Sciatic nerve (tissue), 2 donors: ENCODE measurements around the gene ADGRE3. TPM values are rescaled to one million over a fixed set of nuclear protein-coding genes. Genes with fewer than 3 reads are reported as not detected.

Experiments used
- ATAC-seq: fragments of 200-7000 bp; cut with Tn5 transposase; one replicate; pipeline ENCODE4 v1.9.1; 2020; ENCODE audit warnings: mild to moderate bottlenecking, moderate library complexity
- DNase-seq: peaks from one replicate; pipeline ENCODE4 v3.0.0-alpha.2; 2020; ENCODE audit warnings: low spot score
- intact Hi-C: fragments of 100-400 bp; cut with DNase I; formaldehyde crosslinking; loops from one replicate; pipeline ENCODE4 v1.14.2; 2022
- total RNA-seq: library from RNA; stranded (reverse); fragmentation: NEBNext Ultra II Directional; extraction: Animal tissue kit (Norgen Biotek cat#: 25700); gene quantifications from one replicate; pipeline ENCODE4 v1.2.1, GENCODE V29; 2021
- donor health status: DM: no; HTN: no; CAD: no.
- donor health status: DM: no; HTN: no; CAD: no.

ADGRE3 gene, protein sequence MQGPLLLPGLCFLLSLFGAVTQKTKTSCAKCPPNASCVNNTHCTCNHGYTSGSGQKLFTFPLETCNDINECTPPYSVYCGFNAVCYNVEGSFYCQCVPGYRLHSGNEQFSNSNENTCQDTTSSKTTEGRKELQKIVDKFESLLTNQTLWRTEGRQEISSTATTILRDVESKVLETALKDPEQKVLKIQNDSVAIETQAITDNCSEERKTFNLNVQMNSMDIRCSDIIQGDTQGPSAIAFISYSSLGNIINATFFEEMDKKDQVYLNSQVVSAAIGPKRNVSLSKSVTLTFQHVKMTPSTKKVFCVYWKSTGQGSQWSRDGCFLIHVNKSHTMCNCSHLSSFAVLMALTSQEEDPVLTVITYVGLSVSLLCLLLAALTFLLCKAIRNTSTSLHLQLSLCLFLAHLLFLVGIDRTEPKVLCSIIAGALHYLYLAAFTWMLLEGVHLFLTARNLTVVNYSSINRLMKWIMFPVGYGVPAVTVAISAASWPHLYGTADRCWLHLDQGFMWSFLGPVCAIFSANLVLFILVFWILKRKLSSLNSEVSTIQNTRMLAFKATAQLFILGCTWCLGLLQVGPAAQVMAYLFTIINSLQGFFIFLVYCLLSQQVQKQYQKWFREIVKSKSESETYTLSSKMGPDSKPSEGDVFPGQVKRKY
- total RNA-seq, result 1.9 TPM

DNA sequence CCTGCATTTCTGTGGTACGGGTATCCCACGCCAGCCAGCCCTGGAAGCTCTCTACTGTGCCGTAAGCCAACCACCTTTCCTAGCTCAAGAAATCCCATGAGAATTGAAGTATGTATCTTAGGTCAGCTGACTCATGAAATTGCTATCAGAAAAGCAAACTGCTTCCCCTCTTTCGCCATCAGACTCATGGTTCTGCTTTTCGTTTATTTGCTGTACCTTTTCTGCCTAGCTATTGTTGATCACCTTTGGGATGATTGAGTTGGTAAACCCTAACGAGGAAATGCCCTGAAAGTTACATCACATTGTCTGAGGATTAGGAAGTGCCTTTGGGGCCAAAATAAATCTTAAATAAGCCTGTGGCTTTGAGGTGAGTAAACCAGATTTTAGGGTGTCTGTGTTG is at the start of gene ADGRE3:
Gene ADGRE3 (minus strand): TSS at position 81 of the 400 bp plus-strand sequence. CDS start 74 bp downstream, at position 7.
- intact Hi-C loops, result no loop called here
- DNase-seq (no peak), ATAC-seq (no peak)

DNA sequence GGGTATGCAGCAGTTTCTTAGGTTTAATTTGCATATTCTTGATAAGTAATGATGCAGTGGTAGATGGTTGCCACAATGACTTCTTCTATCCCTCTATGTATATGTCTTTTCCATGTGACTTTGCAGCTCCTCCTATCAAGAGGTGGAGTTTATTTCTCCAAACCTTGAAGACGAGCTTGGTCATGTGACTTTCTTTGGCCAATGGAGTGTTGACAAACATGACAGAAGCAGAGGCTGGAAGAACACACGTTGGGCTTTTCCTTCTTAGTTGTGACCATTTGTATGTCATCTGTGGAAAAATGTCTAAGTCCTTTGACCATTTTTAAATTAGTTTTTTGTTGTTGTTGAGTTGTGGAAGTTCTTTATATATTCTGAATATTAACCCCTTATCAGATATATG is 47.5 kb upstream of the ADGRE3 start:
- no peak for ATAC-seq
- DNase-seq, result no peak
- intact Hi-C loops, result no loop called here

DNA sequence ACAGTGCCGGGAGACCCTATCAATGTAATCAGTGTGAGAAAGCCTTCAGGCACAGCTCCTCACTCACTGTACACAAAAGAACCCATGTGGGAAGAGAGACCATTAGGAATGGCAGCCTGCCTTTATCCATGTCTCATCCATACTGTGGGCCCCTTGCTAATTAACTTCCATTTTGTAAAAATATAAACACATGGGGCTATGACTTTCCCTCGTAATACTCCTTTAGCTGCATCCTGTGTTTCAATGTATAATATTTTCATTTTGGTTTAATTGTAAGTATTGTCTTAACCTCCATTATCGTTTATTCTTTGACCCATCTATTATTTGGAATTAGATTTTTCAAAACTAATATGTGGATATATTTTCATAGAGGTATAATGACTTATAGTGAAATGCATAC is 44.5 kb upstream of the ADGRE3 start:
- no peak for ATAC-seq
- DNase-seq, result no peak
- intact Hi-C loops, result no loop called here

DNA sequence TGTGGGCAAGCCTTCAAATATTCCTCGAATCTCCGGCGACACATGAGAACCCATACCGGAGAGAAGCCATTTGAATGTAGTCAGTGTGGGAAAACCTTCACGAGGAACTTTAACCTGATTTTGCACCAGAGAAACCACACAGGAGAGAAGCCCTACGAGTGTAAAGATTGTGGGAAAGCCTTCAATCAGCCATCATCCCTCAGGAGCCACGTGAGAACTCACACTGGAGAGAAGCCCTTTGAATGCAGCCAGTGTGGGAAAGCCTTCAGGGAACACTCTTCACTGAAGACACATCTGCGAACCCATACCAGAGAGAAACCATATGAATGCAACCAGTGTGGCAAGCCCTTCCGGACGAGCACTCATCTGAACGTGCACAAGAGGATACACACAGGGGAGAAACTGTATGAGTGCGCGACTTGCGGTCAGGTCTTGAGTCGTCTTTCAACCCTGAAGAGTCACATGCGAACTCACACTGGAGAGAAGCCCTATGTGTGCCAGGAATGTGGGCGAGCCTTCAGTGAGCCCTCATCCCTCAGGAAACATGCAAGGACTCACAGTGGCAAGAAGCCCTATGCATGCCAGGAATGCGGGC is 44.0 kb upstream of the ADGRE3 start:
- ATAC-seq (no peak), DNase-seq (no peak)
- intact Hi-C loops, result no loop called here

DNA sequence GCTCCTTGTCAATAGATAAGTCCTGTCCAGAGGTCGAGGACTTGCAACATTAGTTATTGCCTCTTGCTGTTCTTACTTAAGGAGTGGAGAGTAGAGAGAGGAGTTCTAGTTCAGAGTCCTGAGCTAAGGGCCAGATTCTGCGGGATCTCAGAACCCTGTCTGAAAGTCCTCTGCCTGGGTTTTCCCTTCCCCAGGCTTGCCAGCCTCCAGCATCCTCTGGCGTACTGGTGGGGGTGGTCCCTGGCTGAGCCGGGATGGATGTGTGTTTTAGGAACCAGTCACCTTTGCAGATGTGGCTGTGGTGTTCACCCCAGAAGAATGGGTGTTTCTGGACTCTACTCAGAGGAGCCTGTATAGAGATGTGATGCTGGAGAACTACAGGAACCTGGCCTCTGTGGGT is 41.2 kb upstream of the ADGRE3 start:
- ATAC-seq (no peak), DNase-seq (no peak)
- intact Hi-C loops, result no loop called here

DNA sequence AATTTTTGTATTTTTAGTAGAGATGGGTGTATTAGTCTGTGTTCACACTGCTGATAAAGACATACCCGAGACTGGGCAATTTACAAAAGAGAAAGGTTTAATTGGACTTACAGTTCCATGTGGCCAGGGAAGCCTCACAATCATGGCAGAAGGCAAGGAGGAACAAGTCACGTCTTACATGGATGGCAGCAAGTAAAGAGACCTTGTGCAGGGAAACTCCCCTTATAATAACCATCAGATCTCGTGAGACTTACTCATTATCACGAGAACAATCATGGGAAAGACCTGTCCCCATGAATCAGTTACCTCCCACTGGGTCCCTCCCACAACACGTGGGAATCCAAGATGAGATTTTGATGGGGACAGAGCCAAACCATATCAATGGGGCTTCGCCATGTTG is 29.8 kb upstream of the ADGRE3 start:
- DNase-seq, result no peak
- ATAC-seq, result no peak
- intact Hi-C loops, result no loop called here

DNA sequence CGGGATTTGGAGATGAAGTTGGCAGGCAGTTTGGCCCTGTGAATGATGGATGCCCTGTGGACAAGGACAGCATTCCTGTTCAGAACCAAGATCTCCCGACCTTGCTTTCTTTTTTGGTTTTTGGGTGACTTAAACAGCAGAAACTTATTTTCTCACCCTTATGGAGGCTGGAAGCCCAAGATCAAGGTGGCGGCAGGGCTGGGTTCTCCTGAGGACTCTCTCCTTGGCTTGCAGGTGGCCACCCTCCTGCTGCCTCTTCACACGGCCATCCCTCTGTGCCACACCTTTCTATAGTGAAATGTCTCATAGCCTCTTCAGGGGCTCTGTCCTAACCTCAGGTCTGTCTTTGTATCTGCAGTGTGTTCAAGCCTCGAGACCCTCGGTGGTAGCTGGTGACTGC is 29.2 kb upstream of the ADGRE3 start:
- no peak for DNase-seq
- ATAC-seq, result no peak
- intact Hi-C loops, result no loop called here

DNA sequence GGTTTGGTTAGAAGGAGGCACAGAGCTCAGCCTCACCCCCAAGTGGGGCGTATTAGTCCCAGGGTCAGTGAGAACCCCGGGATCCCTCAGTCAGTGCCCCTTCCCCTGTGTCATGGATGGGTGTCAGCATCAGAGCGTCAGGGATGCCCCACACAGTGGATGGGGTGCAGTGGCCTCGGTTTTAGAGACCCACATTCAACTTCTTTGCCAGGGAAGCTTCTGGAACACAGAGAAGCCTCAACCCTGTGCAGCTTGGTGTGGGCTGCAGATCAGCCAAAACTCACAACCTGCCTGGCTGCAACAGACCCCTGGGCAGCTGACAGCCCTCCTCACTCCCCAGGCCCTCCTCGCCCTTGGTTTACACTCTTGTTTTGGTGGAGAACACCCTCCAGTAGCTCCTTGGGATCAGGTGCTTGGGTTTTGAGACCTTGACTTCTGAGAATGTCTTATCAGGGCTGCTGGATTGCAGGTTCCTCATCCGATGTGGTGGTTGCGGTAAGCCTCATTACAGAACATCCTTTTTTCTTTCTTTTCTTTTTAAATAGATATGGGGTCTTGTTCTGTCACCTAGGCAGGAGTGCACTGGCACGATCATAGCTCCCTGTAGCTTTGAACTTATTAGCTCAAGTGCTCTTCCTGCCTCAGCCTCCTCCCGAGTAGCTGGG is 26.2 kb upstream of the ADGRE3 start:
- intact Hi-C loops, result no loop called here
- ATAC-seq, result no peak

DNA sequence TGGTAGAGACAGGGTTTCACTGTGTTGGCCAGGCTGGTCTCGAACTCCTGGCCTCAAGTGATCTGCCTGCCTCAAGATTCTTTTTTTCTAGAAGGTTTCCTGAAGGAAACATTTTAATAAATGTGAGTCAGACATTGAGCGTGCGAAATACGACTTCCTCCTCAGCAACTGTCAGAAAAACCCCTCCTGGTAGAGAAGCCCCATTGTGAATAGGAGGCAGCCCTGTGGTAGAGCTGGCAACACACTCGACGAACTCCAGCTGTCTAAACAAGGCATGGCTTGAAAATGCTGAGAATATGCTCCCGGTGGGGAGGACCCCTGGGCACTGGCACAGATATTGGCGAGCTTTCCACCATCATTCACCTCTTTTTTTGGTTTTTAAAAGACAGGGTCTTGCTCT is 25.0 kb upstream of the ADGRE3 start:
- DNase-seq, result no peak
- intact Hi-C loops, result no loop called here

More for the DNA sequence above, 26.2 kb upstream of the ADGRE3 start:
- DNase-seq, result no peak

DNA sequence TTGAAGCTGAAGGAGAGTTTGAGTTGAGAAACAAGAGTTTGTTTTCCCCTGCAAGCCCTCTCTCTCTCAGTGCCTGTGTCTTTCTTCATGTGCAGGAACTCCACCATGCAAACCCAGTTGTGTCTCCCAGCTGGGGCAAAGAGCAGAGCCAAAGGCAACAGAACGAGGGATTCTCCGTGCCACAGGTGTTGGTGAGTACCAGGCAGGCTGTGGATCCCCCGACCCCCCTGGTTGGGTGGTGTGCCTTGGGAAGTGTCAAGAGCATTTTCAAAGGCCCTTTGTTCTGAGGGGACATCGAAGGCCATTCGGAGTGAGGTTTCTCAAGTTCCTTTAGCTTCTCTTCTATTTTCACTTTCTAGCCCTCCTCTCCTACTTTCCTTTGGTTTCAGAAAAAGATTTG is 20.8 kb upstream of the ADGRE3 start:
- DNase-seq, result no peak
- intact Hi-C loops, result no loop called here
- no peak for ATAC-seq

More for the DNA sequence above, 25.0 kb upstream of the ADGRE3 start:
- no peak for ATAC-seq

DNA sequence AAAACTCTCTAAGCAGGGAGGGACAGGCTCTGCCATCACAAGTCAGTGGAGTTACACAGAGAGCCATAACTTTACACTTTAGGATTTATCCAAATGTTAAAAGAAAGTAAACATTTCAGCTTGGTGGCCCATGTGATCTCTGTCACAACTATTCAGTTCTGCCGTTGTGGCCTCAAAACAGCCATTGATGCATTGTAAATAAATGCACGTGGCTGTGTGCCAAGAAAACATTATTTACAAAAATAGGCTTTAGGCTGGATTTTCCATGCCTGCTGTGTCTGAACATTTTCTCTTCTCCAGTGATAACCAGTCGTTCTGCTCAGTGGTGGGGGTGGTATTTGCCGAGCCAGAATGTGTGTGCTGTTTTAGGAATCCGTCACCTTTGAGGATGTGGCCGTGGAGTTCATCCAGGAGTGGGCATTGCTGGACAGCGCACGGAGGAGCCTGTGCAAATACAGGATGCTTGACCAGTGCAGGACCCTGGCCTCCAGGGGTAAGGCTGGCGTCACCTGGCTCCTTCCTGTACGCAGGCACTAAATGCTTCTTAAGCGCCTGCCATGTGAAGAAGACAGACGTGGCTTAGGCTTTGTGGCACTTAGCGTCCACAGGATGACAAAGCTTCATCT is 20.1 kb upstream of the ADGRE3 start:
- no peak for ATAC-seq
- intact Hi-C loops, result no loop called here
- no peak for DNase-seq

DNA sequence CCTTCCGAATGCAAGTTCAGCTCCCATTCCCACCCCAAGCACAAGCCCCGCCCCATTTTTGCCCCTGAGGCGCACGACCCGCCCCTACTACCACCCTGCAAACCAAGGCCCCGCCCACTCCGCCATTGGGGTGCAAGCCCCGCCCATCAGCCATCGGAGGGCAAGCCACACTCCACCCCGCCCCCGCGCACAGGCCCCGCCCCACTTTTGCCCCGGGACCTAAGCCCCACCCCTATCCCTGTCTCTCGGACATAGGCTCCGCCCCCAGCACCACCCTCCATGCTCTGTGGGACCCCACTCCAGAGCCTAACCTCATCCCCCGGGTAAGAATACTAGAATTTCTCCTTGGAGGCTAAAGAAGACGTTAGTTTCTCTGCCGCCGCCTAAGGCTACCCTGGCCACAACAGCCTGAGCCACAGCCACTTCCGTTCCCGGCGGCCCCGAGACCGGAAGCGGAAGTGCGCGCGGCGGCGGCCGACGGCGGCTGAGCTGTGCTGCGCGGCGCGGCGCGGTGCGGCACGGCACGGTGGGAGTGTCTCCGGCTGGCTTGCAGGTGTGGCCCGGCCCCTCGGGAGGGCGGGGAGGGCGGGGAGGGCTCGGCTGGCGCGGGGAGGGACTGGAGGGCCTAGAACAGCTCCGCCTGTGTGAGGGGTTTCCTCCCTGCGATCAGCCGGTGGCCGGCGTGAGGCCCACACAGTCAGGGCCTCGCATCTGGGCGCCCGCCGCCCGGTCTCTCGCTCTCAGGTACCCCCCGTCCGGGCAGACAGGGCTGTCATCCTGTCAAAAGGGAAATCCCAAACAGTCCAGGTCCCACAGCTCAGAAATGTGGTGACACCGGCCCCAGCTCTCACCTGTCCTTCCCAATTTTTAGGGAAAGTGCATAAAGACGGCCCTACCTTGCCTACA is 15.2 kb upstream of the ADGRE3 start, which contains the start of gene ZNF333:
Gene ZNF333 (plus strand): TSS at position 451 of the 906 bp plus-strand sequence. CDS start 3,444 bp downstream, outside the sequence.
- ATAC-seq (peak; percentile 99), DNase-seq (peak; percentile 99)
- intact Hi-C loops, result no loop called here

DNA sequence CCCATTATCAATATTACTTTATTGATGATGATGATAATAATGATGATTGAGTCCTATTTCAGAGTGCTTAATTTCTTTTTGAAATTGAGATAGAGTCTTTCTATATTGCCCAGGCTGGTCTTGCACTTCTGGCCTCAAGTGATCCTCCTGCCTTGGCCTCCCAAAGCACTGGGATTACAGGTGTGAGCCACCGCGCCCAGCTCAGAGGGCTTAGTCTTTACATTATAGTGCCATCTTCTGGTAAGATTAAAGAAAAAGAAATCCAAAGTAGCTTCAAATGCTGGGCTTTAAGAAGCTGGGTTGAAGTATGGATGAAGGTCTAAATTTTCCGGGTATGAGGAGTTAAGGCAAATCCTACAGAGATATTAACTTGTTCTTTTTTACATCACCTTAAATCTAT is 11.8 kb upstream of the ADGRE3 start:
- ATAC-seq, result no peak
- intact Hi-C loops, result no loop called here

DNA sequence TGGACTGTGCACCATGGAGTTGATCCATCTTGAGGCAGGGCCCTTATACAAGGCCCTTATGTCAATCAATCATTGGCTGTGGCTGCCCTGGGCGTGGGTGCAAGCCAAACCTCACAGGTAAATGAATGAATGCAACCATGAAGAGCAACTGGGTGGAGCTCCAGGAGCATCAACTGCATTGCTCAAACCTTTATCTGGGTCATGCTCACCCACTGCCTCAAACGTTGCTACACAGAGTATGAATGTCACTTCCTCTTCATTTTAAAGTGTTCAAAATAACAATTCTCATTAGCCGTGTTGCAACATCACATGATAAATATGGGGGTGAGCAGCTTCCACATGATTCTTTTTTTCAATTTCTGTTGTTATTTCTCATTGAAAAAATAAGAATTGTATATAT is 8.8 kb upstream of the ADGRE3 start:
- DNase-seq (no peak), ATAC-seq (no peak)
- intact Hi-C loops, result no loop called here

More for the DNA sequence above, 11.8 kb upstream of the ADGRE3 start:
- DNase-seq, result no peak

DNA sequence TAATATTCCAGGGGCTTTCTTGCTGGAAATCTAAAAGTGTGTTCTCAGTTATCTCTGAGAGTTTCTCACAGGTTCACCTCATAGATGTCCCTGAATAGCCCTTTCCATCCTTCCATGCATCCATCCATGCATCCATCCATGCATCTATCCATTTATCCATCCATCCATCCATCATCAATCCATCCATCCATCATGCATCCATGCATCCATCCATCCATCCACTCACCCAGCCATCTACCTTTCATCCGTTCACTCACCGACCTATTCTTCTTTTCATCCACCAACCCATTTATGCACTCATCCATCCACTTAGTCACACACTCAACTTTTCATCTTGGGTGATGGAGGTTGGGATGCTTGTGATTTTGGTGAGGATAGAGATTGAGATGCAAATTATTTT is 7.4 kb upstream of the ADGRE3 start:
- DNase-seq (no peak), ATAC-seq (no peak)
- intact Hi-C loops, result no loop called here

DNA sequence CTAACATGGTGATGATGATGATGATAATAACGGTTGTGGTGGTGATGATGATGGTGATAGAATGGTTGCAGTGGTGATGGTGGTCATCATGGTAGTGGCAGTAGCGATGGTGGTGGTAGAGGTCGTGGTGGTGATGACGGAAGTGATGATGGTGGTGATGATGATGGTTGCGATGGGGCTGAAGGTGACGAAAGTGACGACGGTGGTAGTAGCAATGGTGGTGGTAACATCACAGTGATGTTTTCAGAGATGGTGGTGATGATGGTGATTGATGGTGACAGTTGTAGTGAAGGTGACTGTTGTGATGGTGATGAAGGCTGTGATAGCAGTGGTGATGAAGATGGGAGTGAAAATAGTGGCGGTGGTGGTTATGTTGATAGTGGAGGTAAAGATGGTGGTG is 3.6 kb upstream of the ADGRE3 start:
- DNase-seq (no peak), ATAC-seq (no peak)
- intact Hi-C loops, result no loop called here

DNA sequence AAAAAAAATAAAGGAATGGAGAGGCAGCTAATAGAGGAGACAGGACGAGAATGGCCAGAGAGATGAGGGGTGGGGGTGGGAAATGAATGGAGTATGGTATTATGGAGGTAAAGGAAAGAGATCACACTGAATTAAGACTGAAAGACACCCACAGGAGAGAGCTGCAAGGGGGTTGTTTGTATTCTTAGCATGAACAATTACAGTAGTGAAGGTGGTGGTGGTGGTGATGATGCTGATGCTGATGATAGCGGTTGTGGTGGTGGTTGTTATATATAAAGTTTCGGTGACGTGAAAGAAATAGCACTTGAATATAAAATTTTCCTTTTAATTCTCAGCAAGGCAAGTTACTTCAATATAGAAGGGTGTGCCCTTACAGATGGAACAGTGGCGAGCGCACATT is 2.8 kb upstream of the ADGRE3 start:
- intact Hi-C loops, result no loop called here
- no peak for ATAC-seq
- no peak for DNase-seq

DNA sequence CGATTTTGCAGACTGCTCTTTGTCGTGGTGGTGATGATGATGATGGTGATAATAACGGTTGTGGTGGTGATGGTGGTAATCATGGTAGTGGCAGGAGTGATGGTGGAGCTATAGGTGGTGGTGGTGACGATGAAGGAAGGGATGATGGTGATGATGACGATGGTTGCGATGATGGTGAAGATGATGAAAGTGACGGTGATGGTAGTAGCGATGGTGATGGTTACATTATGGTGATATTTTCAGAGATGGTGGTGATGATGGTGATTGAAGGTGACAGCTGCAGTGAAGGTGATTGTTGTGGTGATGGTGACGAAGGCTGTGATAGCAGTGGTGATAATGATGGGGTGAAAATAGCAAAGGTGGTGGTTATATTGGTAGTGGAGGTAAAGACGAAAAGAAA is 2.1 kb upstream of the ADGRE3 start:
- intact Hi-C loops, result no loop called here
- ATAC-seq (no peak), DNase-seq (no peak)
